Lower leg skin (tissue), 3 donors: ENCODE measurements around the gene GPR17.

Source experiments
- POLR2A ChIP-seq, 2 donors: fragments of 450-650 bp; IDR thresholded peaks; one replicate each; pipeline ENCODE4 v1.6.1; 2016 to 2017; ENCODE audit warnings: antibody characterized with exemption in 2 of 2, mild to moderate bottlenecking in 1 of 2, moderate library complexity in 1 of 2
- TF ChIP-seq, protein P1 (sequence below), 3 donors: fragments of 450-650 bp; IDR thresholded peaks; one replicate each; pipeline ENCODE4 v1.5.1; 2016; ENCODE audit warnings: antibody characterized with exemption in 3 of 3, mild to moderate bottlenecking in 3 of 3, moderate library complexity in 2 of 3

DNA sequence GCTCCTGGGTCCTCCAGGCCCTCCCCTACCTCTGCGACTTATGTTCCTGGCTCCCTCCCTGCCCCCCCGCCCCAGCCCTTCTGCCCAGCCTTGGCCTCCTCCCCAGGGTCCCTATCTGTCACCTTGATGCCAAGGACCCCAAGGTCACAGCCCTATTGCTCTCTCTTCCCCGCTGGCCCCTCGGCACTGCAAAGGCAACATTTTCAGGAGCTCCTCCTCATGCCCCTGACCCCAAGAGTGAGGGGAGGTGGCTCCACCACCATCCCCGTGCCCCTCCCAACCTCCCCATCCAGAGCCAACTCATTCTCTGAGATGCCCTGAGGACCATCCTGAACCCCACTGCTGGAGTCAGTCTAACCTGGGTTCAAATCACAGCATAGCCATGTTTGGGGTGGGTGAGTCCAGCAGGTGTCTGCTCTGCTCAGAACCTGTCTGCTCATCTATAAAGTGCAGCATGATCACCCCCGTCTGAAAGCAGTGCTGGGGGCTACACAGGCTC lies 17.7 kb downstream of the GPR17 start:
- TF ChIP-seq, protein P1, sequence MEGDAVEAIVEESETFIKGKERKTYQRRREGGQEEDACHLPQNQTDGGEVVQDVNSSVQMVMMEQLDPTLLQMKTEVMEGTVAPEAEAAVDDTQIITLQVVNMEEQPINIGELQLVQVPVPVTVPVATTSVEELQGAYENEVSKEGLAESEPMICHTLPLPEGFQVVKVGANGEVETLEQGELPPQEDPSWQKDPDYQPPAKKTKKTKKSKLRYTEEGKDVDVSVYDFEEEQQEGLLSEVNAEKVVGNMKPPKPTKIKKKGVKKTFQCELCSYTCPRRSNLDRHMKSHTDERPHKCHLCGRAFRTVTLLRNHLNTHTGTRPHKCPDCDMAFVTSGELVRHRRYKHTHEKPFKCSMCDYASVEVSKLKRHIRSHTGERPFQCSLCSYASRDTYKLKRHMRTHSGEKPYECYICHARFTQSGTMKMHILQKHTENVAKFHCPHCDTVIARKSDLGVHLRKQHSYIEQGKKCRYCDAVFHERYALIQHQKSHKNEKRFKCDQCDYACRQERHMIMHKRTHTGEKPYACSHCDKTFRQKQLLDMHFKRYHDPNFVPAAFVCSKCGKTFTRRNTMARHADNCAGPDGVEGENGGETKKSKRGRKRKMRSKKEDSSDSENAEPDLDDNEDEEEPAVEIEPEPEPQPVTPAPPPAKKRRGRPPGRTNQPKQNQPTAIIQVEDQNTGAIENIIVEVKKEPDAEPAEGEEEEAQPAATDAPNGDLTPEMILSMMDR (IDR thresholded peaks at IDR 0.05): no peak
- TF ChIP-seq POLR2A (IDR thresholded peaks at IDR 0.05): no peak
